Measurements from ENCODE around the gene SGMS2.

DNA sequence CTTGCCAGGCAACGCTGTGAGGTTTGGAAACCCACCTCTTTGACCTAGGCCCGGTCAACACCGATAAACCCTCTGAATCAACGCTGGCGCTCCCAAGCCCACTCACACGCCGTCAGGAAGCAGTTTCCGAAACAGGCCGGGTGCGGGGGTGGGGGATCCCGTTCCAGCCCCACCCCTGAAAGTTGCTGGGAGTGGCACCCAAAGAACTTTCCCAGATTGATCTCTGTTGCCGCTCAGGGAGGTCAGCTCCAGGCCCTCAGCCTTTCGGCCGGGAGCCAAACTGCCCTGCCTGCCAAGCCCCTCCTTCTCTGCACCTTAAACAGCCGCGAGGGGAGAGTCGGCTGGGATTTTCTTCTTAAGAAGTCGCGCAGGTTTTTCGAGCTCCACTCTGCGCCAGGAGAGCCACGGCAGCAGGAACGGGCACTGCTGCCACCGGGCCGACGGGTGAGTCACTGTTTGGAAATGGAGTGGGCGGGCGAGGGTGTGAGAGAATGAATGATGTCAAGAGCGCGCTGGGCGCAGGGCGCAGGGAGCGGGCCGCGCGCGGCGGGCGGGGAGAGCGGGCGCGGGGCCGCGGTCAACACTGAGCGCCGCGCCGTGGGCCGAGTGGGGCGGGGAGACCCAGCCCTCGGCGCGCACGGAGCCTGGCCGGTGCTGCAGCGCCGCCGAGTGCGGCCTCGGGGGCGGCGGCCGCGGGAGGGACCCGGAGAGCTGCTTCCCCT is at the start of gene SGMS2:
- TF ChIP-seq, protein P1, sequence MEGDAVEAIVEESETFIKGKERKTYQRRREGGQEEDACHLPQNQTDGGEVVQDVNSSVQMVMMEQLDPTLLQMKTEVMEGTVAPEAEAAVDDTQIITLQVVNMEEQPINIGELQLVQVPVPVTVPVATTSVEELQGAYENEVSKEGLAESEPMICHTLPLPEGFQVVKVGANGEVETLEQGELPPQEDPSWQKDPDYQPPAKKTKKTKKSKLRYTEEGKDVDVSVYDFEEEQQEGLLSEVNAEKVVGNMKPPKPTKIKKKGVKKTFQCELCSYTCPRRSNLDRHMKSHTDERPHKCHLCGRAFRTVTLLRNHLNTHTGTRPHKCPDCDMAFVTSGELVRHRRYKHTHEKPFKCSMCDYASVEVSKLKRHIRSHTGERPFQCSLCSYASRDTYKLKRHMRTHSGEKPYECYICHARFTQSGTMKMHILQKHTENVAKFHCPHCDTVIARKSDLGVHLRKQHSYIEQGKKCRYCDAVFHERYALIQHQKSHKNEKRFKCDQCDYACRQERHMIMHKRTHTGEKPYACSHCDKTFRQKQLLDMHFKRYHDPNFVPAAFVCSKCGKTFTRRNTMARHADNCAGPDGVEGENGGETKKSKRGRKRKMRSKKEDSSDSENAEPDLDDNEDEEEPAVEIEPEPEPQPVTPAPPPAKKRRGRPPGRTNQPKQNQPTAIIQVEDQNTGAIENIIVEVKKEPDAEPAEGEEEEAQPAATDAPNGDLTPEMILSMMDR (IDR thresholded peaks at IDR 0.05) = no peak
- TF ChIP-seq EZH2 (IDR thresholded peaks at IDR 0.05; ENCODE audit: borderline replicate concordance, insufficient read depth, low read depth, low read length, poor library complexity, severe bottlenecking) = no peak

All from B cell (primary cell).